IPS-18a (cell line): Measurements from ENCODE around the gene MTHFSD.

Source experiments
- H3K27ac ChIP-seq: one replicate; pipeline ENCODE4 v1.5.1; 2013; ENCODE audit warnings: low read length
- H3K27me3 ChIP-seq: one replicate; pipeline ENCODE4 v1.6.1; 2013; ENCODE audit warnings: mild to moderate bottlenecking, low read length; ENCODE audit not compliant: control insufficient read depth, insufficient read depth
- H3K36me3 ChIP-seq: one replicate; pipeline ENCODE4 v1.6.1; 2013; ENCODE audit warnings: low read depth, low read length; ENCODE audit not compliant: control insufficient read depth
- H3K4me1 ChIP-seq: one replicate; pipeline ENCODE4 v1.6.1; 2013; ENCODE audit warnings: low read depth, low read length; ENCODE audit not compliant: control insufficient read depth
- H3K4me3 ChIP-seq: one replicate; pipeline ENCODE4 v1.5.1; 2013; ENCODE audit warnings: low read length
- H3K9ac ChIP-seq: one replicate; pipeline ENCODE4 v1.6.1; 2013; ENCODE audit warnings: mild to moderate bottlenecking, low read length, moderate library complexity
- H3K9me3 ChIP-seq: one replicate; pipeline ENCODE4 v1.6.1; 2013; ENCODE audit warnings: low read depth, low read length; ENCODE audit not compliant: control insufficient read depth

MTHFSD gene

GRCh38 chr16:86580063-86580790, 25.2 kb upstream of the MTHFSD start:
- Histone ChIP-seq H3K27ac (no peak overlapping the region), H3K9ac (no peak overlapping the region), H3K4me1 (peaks cover 26% of the 10 kb centered on the region), H3K9me3 (no peaks in the 10 kb centered on the region), H3K27me3 (peaks cover 89% of the 10 kb centered on the region), H3K4me3 (peak overlapping the region; percentile 11), H3K36me3 (no peaks in the 10 kb centered on the region)

GRCh38 chr16:86579268-86580062, 24.4 kb upstream of the MTHFSD start:
- H3K36me3 ChIP-seq, result no peaks in the 10 kb centered on the region
- H3K9me3 ChIP-seq, result no peaks in the 10 kb centered on the region
- peaks cover 28% of the 10 kb centered on the region for H3K4me1 ChIP-seq
- no peak overlapping the region for H3K9ac ChIP-seq
- peak overlapping the region; percentile 42 for H3K4me3 ChIP-seq
- H3K27ac ChIP-seq, result no peak overlapping the region
- peaks cover 97% of the 10 kb centered on the region for H3K27me3 ChIP-seq

GRCh38 chr16:86578611-86579267, 23.7 kb upstream of the MTHFSD start:
- peaks cover 28% of the 10 kb centered on the region for H3K4me1 ChIP-seq
- H3K9me3 ChIP-seq, result no peaks in the 10 kb centered on the region
- H3K27me3 ChIP-seq, result peaks cover 99% of the 10 kb centered on the region
- H3K36me3 ChIP-seq, result no peaks in the 10 kb centered on the region
- peak overlapping the region; percentile 42 for H3K4me3 ChIP-seq
- H3K27ac ChIP-seq, result no peak overlapping the region
- no peak overlapping the region for H3K9ac ChIP-seq

DNA sequence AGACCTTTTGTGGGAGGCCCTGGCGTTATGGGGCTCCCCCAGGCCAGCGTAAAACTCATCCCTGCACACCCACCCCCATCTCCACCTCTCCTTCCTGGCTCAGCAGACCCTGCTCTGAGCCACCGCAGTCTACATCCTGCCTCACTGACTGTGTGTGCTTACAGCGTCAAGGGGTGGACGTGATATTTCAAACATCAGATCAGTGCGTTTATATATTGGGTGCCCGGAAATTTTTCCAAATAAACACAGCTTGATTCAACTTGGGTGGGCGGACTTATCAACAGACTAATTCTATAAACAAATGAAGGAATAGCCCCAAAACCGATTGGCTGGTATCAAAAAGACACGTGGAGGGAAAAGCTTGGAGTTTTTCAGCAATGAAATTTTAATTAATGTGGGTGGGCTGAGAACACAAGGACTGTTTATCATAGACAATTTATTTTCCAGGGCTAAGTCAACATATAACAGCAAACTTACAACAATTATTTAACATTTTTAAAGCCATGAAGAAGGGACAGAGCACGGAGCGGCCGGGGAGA, 23.1 kb upstream of the MTHFSD start, which contains the start of gene FOXL1:
Gene FOXL1, plus strand, starts transcription at position 489 of the 539 bp plus-strand sequence. CDS start 175 bp downstream, outside the sequence.
- H3K4me3 ChIP-seq, result peak within 1 kb of the TSS; percentile 42
- H3K36me3 ChIP-seq, result no peaks in the 10 kb centered on the region
- peaks cover 32% of the 10 kb centered on the region for H3K4me1 ChIP-seq
- peaks cover 99% of the 10 kb centered on the region for H3K27me3 ChIP-seq
- no peaks in the 10 kb centered on the region for H3K9me3 ChIP-seq
- H3K9ac ChIP-seq, result no peak within 1 kb of the TSS
- H3K27ac ChIP-seq, result no peak within 1 kb of the TSS

DNA sequence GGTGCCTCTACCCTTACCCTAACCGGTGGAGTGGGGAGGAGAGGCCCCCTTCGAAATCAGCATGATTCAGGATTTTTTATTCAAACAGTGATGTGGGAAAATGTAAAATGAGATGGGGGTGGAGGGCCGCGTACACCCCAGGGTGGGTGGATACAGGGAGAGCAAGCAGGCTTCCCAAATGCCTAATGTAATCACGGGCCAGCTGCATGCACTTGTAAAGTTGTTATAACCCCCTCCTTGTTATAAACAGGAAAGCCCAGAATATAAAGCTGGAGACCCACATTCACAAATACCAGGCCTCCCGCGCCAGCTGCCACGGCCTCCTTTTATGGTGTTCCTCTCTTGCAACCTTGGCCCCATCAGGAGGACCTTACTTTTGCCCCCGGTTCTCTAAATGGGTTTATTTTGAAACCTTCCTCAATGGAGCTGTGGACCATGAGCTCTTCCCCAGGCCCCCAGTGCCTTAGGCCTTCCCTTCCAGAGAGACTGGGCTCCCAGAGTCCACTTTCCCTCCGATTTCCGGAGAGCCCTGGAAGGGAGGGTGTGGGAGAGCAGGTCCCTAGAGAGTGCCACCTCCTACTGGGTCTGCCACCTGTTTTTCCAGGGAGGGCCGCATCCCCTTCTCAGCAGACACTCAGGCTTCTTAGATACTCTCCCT, 22.4 kb upstream of the MTHFSD start:
- Histone ChIP-seq H3K4me1 (peaks cover 34% of the 10 kb centered on the region), H3K4me3 (peak overlapping the region; percentile 62), H3K27me3 (peaks cover 100% of the 10 kb centered on the region), H3K36me3 (no peaks in the 10 kb centered on the region), H3K9ac (no peak overlapping the region), H3K9me3 (no peaks in the 10 kb centered on the region), H3K27ac (no peak overlapping the region)

- Histone ChIP-seq H3K27me3 (peaks cover 100% of the 10 kb centered on the region), H3K4me3 (peak overlapping the region; percentile 62), H3K27ac (no peak overlapping the region)
Observed at GRCh38 chr16:86576591-86577313, 21.7 kb upstream of the MTHFSD start.

GRCh38 chr16:86575754-86576557, 20.9 kb upstream of the MTHFSD start:
- Histone ChIP-seq H3K9ac (no peak overlapping the region), H3K36me3 (no peaks in the 10 kb centered on the region), H3K9me3 (no peaks in the 10 kb centered on the region), H3K27ac (no peak overlapping the region), H3K4me3 (peak overlapping the region; percentile 62), H3K27me3 (peaks cover 100% of the 10 kb centered on the region), H3K4me1 (peaks cover 38% of the 10 kb centered on the region)

More at GRCh38 chr16:86576591-86577313, 21.7 kb upstream of the MTHFSD start:
- Histone ChIP-seq H3K36me3 (no peaks in the 10 kb centered on the region), H3K9ac (no peak overlapping the region), H3K4me1 (peaks cover 34% of the 10 kb centered on the region), H3K9me3 (no peaks in the 10 kb centered on the region)

DNA sequence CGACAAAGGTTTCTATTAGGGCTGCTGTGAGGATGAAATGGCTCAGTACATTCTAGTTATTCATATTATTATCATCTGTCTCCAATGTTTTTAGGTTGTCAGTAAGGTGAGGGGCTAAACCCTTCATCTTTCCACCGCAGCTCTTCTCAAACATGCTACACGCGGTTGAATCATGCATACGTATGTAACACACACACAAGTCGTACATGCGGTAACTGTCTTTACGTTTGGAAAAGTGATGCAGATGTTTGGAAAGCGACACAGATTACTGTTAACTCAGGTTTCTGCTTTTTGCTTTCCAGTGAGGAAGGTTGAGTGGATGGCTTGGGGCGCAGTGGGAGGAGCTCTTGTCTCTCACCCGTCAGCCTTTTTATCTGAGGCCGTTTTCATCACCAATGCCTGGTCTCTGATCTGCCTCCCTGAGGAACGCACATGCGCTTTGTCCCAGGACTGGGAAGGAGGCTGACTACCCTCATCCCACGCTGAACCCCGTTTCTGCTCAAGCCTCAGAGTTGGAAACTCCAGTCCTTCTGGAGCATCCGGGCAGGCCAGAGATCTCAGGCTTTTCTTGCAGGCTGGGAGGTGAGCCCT, 20.2 kb upstream of the MTHFSD start:
- no peaks in the 10 kb centered on the region for H3K9me3 ChIP-seq
- H3K27me3 ChIP-seq, result peaks cover 100% of the 10 kb centered on the region
- peaks cover 44% of the 10 kb centered on the region for H3K4me1 ChIP-seq
- peak overlapping the region; percentile 62 for H3K4me3 ChIP-seq
- H3K9ac ChIP-seq, result no peak overlapping the region
- H3K27ac ChIP-seq, result no peak overlapping the region
- no peaks in the 10 kb centered on the region for H3K36me3 ChIP-seq

GRCh38 chr16:86574646-86575045, 19.6 kb upstream of the MTHFSD start:
- Histone ChIP-seq H3K36me3 (no peaks in the 10 kb centered on the region), H3K4me3 (no peak overlapping the region), H3K27me3 (peaks cover 100% of the 10 kb centered on the region), H3K9ac (no peak overlapping the region), H3K27ac (no peak overlapping the region), H3K9me3 (no peaks in the 10 kb centered on the region), H3K4me1 (peaks cover 44% of the 10 kb centered on the region)
